ENCODE results near the gene PLCXD3. TPM values are rescaled to one million over a fixed set of nuclear protein-coding genes. Genes with fewer than 3 reads are reported as not detected.

PLCXD3 gene
- total RNA-seq, 1 donor from 2014 or later: 0.51 TPM

DNA sequence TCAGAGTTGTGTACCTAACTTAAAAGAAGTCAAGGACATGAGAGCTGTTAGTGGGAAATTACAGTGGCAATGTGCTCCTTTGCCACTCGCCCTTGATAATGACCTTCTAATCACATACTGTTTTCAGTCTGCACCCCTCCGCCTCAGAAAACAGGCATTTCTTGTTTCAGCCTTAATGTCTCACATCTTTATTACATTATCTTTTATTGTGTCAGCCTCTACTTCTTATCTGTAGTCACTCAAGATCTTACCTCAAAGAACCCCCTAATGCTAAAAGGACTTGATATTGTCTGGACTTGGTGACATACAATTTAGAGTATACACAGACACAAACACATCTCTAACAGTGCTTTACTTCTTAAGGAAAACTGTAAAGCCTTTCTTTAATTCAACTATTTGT, 97.9 kb downstream of the PLCXD3 start:
- DNase-seq: no peak

DNA sequence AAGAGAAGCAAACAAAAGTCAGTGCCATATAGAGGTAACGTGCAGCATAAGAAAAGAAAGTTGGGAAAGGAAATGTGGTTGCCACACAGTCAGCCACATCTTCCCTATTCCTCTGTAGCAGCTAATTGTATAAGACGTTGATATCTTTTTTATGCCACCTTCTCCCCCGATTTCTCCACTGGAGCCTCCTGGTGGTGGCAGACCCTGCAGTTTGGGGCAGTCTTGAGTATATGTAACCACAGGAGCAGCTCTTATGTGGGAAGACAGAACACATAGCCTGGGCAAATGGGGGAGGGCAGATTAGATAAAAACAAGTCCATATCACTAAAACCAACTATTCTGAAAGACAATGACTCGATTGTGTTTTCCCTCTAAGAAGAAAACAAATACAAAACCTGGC, 99.7 kb downstream of the PLCXD3 start:
- DNase-seq: no peak

DNA sequence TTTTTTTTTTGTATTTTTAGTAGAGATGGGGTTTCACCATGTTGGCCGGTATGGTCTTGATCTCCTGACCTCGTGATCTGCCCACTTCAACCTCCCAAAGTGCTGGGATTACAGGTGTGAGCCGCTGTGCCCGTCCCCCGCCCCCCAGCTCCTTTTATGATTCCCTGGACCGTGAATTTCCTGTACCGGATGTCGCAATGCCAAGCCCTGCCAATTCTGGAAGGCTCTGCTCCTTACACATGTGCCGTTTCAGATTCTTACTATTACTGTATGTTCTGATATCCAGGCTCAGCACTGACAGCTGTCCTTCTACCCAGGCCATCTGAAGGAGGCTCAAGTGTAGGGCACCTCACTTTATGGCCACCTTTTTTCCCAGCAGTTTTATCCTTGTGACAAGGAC, 100.1 kb downstream of the PLCXD3 start:
- DNase-seq: no peak

DNA sequence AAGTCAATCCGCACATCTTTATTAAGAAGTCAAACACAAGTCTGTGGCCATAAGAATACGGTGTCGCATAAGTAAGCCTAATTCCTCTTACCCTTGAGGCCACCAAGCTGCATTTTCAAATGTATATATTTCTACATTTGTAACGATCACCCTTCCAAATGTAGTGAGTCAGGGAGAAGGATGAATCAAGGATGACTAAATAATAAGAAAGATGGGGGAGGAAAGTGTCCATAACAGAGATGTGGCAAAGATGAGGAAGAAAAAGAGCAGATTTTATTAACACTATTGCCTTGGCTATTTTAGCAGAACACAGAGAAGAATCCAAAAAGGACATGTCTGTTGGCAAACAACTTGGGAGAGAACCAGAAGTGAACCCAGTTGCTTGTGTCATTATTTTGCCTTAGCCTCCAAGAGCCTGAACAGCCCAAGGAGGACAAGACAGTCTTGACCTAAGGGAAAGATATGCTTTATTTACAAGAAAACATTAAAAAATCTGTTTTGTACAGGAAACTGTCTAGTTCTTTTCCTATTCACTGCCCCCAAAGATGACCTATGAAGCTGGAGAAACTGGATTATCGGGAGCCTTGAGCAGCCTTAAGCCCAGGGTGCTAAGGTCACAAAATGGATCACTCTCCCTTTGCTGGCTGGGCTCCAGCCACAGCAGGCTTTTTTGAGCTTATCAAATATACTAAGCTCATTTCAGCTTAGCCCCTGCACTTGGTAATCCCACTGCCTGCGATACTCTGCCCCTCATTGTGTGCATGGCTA, 101.5 kb downstream of the PLCXD3 start:
- DNase-seq: no peak

DNA sequence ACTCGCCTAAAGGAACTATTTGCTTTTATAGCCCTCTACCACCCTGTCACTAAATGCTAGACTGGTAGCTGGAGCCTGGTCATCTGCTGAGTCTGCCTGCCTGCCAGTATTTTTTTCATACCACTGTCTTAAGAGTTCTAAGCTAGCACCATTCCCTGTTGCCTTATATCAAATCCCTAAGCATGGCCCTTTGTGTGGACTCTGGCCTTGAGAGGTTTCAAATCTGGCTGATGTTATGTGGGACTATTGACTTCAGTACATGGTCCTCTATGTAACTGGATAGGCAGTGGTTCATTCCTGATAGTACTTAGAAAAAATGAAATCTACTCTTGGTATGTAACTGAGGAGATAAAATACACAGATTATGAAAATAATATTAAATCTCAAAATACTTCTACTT, 103.5 kb downstream of the PLCXD3 start:
- DNase-seq: no peak

DNA sequence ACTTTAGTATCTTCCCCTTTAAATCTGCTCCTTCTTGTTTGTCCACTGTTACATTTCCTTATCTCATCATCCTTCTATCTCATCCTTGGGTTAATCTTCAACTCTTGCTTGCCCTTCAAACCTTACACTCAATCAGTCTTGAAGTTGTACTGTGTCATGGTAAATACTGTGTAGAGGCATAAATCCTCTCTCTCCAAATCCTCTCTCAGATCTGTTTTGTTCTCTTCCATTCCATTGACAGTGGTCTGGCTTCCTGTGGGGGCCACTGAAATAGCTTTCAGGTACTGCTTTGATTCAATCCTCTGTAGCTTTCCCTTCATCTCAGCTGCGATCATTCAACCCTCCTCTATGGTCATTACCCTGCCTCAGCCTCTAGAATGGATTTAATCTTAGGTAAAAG, 104.0 kb downstream of the PLCXD3 start:
- DNase-seq: no peak

DNA sequence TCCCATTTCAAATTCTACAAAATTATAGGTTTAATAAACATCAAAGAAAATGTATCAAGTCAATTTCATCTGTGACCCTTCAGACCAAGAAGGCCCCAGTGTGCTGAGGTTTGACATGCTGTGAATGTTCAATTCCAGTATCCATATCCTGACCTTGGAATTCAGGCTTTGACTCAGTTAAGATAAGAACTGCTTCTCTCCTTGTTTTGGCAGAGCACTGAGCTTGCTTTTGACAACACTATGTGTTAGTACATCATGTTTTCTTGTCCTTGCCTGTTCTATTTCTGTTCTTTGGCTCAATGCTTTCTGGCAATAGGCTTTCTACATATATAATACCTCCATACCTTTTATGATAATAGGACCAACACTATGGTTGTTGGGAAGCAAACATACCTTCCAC, 105.6 kb downstream of the PLCXD3 start:
- no peak for DNase-seq

DNA sequence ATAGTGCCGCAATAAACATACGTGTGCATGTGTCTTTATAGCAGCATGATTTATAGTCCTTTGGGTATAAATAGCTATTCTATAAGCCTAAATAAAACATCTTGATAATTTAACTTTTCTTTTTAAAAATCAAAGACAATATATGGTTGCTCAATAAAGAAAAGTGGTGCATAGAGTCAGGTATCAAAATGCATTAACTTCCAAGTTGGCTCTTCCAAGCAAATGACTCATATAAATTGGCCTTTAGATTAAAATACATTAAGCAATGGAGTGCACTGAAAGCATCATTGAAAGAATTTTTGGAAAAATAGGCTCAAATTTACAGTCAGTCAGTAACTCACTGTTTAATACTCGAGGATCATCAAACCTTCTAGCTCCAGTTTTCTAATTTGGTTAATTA, 106.6 kb downstream of the PLCXD3 start:
- DNase-seq: no peak

DNA sequence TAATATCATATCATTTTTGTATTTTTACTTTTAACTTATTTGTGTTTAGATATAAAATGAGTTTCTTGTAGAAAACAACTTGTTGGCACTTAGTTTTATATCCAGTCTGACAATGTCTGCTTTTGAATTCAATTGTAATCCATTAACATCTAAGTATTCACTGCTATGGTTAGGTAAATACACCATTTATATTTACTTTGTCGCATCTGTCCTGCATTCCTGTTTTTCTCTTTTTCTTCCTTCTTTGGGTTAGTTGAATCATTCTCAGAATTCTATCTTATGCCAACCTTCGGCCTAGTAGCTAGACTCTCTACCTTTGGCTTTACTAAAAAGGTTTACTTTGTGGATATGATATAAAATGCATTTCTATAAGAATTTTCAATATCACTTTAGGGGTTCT, 107.6 kb downstream of the PLCXD3 start:
- DNase-seq: no peak

DNA sequence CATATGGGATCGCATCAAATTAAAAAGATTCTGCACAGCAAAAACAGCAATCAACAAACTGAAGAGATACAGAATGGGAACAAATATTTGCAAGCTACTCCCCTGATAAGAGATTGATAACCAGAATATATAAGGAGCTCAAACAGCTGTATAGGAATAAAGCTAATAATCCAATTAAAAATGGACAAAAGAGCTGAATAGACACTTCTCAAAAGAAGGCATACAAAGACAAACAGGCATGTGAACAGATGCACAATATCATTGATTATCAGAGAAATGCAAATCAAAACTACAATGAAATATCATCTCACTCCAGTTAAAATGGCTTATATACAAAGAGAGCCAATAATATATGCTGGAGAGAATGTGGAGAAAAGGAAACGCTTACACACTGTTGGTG, 110.6 kb downstream of the PLCXD3 start:
- no peak for DNase-seq

DNA sequence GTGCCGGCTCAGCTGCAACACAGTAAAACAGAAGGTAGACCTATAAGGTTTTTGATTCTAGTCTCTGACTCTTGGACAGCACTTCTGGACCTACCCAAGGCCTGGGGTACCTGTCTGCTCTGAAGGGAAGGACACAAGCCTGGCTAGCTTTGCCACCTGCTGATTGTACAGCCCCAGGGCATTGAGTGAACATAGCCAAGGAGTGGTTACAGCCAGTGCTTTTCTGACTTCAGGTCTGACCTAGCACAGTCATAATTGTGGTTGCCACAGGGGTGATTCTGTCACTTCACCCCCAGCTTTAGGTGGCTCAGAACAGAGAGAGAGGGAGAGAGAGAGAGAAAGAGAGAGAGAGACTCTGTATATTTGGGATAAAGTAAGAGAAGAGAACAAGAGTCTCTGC, 118.4 kb downstream of the PLCXD3 start:
- DNase-seq: no peak

DNA sequence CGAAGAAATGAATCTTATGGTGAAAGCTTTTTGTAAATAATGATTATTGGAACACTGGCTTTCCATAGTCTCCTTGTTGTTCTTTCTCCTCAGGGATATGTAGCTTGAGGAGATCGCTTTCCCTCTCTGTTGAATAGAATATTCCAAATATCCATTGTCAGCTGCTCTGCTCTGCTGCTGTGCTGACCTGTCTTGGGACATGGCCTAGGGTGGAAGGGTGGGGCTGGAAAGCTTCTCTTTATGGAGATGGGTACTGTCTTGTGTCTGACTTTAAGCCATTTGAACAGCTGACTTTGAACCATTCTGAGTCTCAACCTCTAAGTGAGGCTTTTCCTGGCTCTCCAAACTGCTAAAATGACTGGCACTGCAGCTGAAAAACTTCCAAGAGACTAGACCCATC, 135.8 kb downstream of the PLCXD3 start:
- no peak for DNase-seq

DNA sequence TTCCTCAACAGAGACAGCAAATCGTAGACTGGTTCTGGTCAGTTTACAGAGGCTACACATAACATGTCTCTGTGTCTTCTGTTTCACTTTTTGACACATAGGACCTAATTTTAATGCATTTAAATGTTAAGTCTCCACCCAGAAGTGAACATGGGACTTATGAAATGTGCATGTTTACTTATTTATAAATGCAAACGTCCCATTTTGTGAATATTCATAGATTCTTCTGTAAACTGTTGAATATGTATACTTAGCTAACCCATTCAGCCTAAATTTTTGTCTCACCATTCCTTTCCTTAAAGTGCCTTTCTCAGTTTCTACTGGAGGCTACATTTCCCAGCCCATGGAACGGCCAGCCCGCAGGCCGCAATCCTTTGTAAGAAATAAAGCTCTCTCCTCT, 137.2 kb downstream of the PLCXD3 start:
- DNase-seq: no peak

DNA sequence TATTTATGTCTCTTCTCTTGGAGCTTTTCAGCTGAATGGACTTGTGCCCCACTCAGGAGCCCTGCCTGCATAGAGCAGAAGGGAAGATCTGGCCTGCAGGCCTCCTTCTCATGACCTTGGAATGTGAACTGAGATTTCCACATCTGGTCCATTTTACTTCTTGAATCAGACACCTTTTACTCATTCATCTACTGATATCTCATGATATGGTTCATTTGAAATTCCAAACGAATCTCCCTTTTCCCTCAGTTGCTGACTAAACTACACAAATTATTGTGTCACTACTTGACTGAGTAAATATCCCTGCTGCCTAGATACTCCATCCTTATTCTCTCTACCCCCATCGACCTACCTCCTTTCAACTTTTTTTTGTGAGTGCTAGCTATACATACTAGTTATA, 138.7 kb downstream of the PLCXD3 start:
- DNase-seq: no peak

DNA sequence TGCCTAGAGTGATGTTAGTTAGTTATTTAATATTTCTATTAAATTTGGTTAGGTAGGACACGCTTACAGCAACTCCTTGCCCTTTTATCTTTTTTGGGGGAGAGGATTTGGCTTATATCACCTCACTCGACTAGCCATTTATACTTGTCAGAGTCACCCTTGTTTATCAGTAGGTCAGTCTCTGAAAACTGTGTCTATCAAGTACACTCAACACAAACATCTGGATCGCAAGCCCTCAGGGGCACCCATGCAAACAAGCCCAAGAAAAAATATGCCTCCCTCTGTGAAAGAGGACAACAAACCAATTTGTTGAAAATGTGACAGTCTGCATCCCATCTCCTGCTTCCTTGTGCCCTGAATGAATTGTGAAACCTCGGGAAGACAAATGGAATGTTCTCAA, 139.9 kb downstream of the PLCXD3 start:
- DNase-seq: no peak

DNA sequence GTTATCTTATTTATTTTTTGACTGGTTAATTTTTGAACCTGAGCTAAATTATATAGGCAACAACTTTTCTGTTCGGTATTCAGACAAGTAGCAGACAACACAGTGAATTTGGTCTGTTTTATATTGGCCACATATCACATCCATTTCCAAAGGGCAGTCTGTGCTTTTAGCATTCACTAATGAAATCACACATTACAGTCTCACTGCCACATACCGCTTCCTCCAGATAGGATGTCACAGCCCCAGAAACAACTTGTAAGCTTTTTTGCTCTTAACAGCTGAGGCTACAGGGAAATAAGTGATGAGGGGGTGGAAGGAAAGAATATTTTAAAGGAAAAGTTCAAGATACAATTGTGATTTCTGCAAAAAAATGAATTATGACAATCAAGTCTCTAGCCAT, 140.6 kb downstream of the PLCXD3 start:
- no peak for DNase-seq

DNA sequence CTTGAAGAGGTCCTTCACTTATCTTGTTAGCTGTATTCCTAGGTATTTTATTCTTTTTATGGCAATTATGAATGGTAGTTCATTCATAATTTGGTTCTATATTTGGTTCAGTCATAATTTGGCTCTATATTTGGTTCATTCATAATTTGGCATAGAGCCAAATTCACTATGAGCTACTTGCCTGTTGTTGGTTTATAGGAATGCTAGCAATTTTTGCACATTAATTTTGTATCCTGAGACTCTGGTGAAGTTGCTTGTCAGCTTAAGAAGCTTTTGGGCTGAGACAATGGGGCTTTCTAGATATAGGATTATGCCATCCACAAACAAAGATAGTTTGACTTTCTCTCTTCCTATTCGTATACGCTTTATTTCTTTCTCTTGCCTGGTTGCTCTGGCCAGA, 142.2 kb downstream of the PLCXD3 start:
- no peak for DNase-seq

DNA sequence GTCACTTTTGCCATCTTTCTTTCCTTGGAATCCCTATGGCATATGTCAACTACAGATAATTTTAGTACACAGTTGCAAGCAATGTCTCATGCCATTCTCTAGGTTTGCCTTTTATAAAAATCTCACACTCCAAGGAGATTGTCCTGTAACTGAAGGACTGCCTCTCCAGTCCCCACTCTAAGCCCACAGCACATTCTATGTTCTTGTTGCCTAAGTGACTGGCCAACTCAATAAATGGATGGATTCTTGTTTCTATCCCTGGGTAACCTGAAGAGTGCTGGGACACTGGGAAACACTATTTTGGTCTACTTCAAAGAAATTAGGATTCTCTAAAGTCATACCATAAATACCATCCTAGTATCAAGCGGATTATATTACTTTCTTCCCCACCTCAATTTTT, 145.0 kb downstream of the PLCXD3 start:
- no peak for DNase-seq

DNA sequence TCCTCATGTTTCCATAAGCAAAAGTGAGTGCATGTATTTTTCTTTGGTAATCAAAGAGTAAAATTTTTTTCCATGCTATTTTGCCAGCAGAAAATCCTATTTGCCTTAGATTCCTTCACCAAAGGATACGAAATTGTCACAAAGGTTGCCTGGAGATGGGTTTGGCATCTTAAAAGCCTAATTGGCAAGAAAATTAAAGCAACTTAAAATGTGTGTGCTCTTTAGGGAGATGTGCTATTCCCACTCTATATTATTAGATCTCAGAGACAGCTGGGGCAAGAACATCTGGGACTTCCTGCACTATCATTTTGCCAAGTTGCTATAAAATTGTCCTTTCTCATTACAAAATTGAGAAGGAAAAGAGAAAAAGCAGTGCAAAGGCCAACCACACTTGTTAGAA, 146.1 kb downstream of the PLCXD3 start:
- no peak for DNase-seq

DNA sequence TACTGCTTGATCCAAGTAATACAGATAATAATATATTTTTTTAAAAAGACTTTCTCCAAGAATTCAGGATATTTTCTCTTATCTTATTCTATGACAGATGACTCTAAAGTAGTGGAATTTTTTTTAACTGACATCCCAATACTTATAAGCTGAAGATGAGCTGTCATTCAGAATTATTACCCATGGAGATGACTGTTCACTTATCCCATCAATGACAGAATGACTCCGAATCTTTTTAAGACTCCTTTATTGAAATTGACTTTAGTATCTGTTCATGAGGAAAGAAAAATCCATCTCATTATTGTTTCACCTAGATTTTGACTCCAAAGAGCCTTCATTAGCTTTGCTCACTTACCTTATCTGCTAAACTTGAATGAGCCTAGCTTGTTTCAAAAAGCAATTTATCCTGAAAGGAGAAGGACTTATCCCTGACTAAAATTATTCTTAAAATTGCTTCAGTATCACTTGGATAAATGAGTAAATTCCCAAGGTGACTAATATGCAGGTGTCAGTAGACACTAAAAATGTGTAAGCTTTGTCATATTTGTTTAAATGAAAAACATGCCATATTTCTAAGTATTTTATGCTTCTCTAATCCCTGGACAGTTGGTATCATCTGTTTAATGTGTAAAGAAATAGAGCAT, 146.9 kb downstream of the PLCXD3 start:
- no peak for DNase-seq

DNA sequence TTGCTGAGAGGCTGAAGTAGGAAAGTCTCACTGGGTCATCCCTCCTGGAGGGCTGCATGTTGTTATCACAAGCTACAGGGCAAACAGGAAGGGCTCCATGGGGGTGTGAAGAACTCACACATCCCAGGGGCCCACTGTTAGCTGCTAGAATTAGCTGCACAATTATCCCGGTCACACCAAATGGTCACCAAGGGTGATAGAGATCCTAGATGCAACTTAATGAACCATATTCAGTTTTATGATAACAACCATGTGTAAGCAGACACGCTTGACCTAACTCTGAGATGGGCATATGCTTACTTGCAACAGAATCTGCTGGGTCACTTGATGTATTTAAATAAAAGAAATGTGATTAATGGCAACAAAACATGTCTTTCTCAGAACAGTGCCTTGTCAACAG, 153.6 kb downstream of the PLCXD3 start:
- no peak for DNase-seq

DNA sequence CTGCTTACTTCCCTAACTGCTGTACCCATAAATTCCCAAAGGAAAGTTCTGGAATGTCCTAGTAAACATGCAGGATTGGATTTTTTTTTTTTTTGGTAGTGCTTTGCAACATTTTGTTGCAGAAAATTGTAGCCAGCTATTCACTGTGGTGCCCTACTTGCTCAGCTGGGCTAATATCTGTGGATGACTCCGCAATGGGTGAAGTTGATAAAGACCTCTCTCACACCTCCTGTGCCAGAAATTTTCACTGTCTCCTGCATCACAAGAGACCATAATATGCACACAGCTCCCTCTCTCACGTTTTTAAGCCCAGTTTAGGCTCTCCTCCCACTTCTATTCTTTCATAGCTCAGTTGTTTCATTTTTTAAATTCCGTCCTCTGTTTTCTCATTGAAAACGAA, 160.6 kb downstream of the PLCXD3 start:
- DNase-seq: no peak

DNA sequence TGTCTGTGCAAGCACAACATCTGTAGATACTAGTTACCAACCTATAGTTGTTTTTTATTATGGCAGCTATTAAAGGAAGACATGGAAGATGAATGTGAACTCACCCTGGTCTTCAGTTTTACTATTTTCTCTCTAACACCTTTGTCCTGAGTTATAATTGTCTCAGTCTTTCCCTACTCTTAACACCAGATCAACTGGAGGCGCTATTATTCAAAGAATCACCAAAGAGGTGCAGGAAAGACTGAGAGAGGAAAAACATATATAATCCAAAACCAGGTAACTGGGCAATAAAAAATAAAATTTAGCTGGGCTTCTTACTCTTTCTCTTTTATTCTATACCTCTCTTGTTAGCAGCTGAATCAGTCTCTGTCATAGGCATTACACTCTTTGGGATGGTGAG, 162.8 kb downstream of the PLCXD3 start:
- DNase-seq: no peak

DNA sequence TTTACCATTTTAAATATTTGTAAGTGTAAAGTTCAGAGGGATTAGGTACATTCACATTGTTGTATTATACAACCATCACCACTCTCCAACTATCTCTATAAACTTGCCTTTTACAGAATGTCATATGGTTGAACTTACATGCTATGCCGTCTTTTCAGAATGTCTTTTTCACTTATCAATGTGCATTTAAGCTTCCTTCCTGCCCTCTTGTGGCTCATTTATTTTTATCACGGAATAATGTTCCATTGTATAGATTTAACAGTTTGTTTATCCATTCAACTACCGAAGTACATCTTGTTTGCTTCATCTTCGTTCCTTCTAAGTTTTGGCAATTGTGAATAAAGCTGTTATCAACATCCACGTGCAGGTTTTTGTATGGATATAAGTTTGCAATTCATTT, 163.8 kb downstream of the PLCXD3 start:
- DNase-seq: no peak

DNA sequence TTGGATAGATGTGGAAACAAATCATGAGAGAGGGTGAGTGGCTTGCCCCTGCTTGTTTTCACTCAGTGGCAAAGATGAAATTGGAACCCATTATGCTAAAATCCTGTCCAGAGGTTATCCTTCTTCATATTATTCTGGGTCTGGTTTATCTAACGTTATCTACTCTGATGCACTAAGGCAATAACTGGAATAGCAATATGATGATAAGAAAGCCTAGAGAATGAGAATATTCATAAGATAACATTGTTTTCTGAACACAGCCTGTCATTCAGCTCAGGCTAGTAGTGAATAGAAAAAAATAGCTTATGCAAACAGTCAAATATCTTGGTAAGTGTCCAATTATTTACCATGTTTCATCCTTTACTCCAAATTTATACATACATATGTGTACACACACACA, 165.1 kb downstream of the PLCXD3 start:
- no peak for DNase-seq
